HG02852 (cell line): Measurements from ENCODE around the gene MAGEA3.
"Not testable (repeated sequence)": the region's sequence is repeated elsewhere in the genome, so short reads cannot be mapped to it uniquely, and the experiment has no call there.

Experiments
- ATAC-seq: cut with Tn5 transposase; IDR thresholded peaks from one replicate; pipeline ENCODE4 v1.9.1; 2021; ENCODE audit warnings: mild to moderate bottlenecking, moderate library complexity; ENCODE audit not compliant: unreplicated experiment

The MAGEA3 gene

DNA sequence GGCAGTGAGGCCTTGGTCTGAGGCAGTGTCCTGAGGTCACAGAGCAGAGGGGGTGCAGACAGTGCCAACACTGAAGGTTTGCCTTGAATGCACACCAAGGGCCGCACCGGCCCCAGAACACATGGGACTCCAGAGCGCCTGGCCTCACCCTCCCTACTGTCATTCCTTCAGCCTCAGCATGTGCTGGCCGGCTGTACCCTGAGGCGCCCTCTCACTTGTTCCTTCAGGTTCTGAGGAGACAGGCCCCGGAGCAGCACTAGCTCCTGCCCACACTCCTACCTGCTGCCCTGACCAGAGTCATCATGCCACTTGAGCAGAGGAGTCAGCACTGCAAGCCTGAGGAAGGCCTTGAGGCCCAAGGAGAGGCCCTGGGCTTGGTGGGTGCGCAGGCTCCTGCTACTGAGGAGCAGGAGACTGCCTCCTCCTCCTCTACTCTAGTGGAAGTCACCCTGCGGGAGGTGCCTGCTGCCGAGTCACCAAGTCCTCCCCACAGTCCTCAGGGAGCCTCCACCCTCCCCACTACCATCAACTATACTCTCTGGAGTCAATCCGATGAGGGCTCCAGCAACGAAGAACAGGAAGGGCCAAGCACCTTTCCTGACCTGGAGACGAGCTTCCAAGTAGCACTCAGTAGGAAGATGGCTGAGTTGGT, 37.4 kb downstream of the MAGEA3 start:
- no peak for ATAC-seq

DNA sequence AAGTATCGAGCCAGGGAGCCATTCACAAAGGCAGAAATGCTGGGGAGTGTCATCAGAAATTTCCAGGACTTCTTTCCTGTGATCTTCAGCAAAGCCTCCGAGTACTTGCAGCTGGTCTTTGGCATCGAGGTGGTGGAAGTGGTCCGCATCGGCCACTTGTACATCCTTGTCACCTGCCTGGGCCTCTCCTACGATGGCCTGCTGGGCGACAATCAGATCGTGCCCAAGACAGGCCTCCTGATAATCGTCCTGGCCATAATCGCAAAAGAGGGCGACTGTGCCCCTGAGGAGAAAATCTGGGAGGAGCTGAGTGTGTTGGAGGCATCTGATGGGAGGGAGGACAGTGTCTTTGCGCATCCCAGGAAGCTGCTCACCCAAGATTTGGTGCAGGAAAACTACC, 37.9 kb downstream of the MAGEA3 start:
- not testable (repeated sequence) for ATAC-seq

DNA sequence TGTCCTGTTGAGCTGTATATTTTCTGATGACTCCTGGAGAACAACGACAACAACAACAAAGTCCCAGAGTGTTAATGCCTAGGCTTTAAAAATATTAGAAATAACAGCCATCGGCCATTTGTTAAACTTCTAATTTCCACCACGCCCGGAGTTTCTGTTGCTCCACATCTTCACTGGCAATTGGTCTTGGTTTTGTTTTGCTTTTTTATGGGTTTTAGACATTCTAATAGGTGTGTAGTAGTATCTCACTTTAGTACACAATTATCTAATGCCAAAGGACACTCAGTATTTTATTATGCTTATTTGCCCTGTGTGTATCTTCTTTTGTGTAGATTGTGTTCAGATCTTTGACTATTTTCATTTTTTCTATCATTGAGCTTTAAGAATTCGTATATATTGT, 40.0 kb downstream of the MAGEA3 start:
- no peak for ATAC-seq
